A673 (cell line): Measurements from ENCODE around the gene GEMIN8. TPM values are rescaled to one million over a fixed set of nuclear protein-coding genes. Genes with fewer than 3 reads are reported as not detected.

Experiments used
- BruUV-seq: library from RNA; stranded (reverse); fragments of 400-500 nt; replicated peaks from 2 replicates; lab custom pipeline; 2021; lab: Mats Ljungman, UMichigan
- CTCF ChIA-PET: fragments of 300-600 bp; sonication (Branson Sonifier 250); formaldehyde crosslinking; loops from one replicate; lab custom pipeline; 2022; ENCODE audit warnings: antibody characterized with exemption; lab: Charles Lee
- POLR2A ChIA-PET: fragments of 300-600 bp; sonication (Branson Sonifier 250); formaldehyde crosslinking; loops from one replicate; lab custom pipeline; 2022; ENCODE audit warnings: antibody characterized with exemption; ENCODE audit not compliant: low non-redundant PET; lab: Charles Lee
- DNase-seq: peaks from one replicate; pipeline ENCODE4 v3.0.0-alpha.2; 2015; ENCODE audit warnings: low spot score
- H3K27ac ChIP-seq: fragments of 200-600 bp; sonication (generic); 2 replicates; pipeline ENCODE4 v1.5.1; 2016; ENCODE audit warnings: mixed run types, low read depth, mild to moderate bottlenecking, mixed read lengths, antibody characterized with exemption, low read length; ENCODE audit not compliant: poor library complexity, severe bottlenecking
- H3K27me3 ChIP-seq: fragments of 200-600 bp; sonication (generic); replicated peaks from 2 replicates; pipeline ENCODE4 v1.6.1; 2017; ENCODE audit warnings: mixed run types, low read depth, mild to moderate bottlenecking, mixed read lengths, antibody characterized with exemption, low read length; ENCODE audit not compliant: insufficient read depth, poor library complexity
- H3K36me3 ChIP-seq: fragments of 200-600 bp; sonication (generic); 2 replicates; pipeline ENCODE4 v1.6.1; 2016; ENCODE audit warnings: mixed run types, mild to moderate bottlenecking, mixed read lengths, antibody characterized with exemption, low read length; ENCODE audit not compliant: insufficient read depth, poor library complexity, severe bottlenecking
- H3K4me1 ChIP-seq: fragments of 200-600 bp; sonication (generic); 2 replicates; pipeline ENCODE4 v1.6.1; 2017; ENCODE audit warnings: mixed run types, mild to moderate bottlenecking, mixed read lengths, antibody characterized with exemption, low read length; ENCODE audit not compliant: insufficient read depth, poor library complexity, severe bottlenecking
- H3K4me3 ChIP-seq: fragments of 200-600 bp; sonication (generic); 2 replicates; pipeline ENCODE4 v1.5.1; 2016; ENCODE audit warnings: low read depth, mixed run types, mild to moderate bottlenecking, mixed read lengths, low read length; ENCODE audit not compliant: poor library complexity, severe bottlenecking
- H3K9me3 ChIP-seq: fragments of 200-600 bp; sonication (generic); 2 replicates; pipeline ENCODE4 v1.6.1; 2016; ENCODE audit warnings: mixed run types, low read depth, mild to moderate bottlenecking, mixed read lengths, antibody characterized with exemption, low read length; ENCODE audit not compliant: poor library complexity, severe bottlenecking
- CTCF ChIP-seq: fragments of 300-800, 200-600 bp; sonication (generic); conservative IDR thresholded peaks from 2 replicates; pipeline ENCODE4 v1.5.1; 2017; ENCODE audit warnings: low read depth, mild to moderate bottlenecking, antibody characterized with exemption, low read length, moderate library complexity, mixed read lengths
- EZH2 ChIP-seq: fragments of 200-600 bp; sonication (generic); IDR thresholded peaks from 2 replicates; pipeline ENCODE4 v1.6.1; 2017; ENCODE audit warnings: borderline replicate concordance, low read depth, mild to moderate bottlenecking, mixed read lengths, antibody characterized with exemption, low read length; ENCODE audit not compliant: poor library complexity, severe bottlenecking
- intact Hi-C: fragments of 100-400 bp; cut with micrococcal nuclease; formaldehyde crosslinking; loops from one replicate; pipeline ENCODE4 v1.10.0; 2022; ENCODE audit not compliant: unreplicated experiment
- total RNA-seq: library from RNA; stranded (reverse); gene quantifications from 2 replicates; pipeline ENCODE4 v1.2.3, GENCODE V29; 2021

Gene GEMIN8
- total RNA-seq, 1 experiment from 2014 or later: 9.2 TPM

GRCh38 chrX:14013054-14013453, 16.6 kb downstream of the GEMIN8 start:
- no peaks in the 10 kb centered on the region for H3K9me3 ChIP-seq
- no peak overlapping the region for H3K4me3 ChIP-seq
- H3K27me3 ChIP-seq: no peaks in the 10 kb centered on the region
- H3K4me1 ChIP-seq: no peaks in the 10 kb centered on the region
- intact Hi-C loops: no loop called here
- BruUV-seq: no TSS peak
- DNase-seq: no peak
- ChIA-PET CTCF (no interaction called here), POLR2A (no interaction called here)
- TF ChIP-seq CTCF (no peak), EZH2 (no peak)
- H3K27ac ChIP-seq: no peak overlapping the region
- H3K36me3 ChIP-seq: no peaks in the 10 kb centered on the region

DNA sequence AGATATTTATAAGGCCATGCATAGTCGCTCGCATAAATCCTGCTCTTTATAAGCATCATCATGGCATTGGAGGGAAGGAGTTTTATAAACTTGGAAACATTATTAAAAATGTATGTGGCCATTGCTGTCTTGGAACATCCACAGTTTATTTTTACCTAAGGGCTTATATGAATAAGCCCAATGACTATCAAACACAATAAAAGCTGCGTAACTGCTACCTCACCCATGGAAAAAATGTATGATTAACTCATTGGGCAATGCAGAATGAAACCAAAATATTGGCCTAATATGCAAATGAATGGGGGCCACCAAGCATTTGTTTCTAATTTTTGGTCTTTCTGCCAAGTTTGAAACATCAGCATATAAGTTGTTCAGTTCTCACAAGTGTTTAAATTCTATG, 19.1 kb downstream of the GEMIN8 start:
- Histone ChIP-seq H3K4me1 (no peaks in the 10 kb centered on the region), H3K9me3 (no peaks in the 10 kb centered on the region), H3K4me3 (no peak overlapping the region), H3K36me3 (no peaks in the 10 kb centered on the region), H3K27me3 (no peaks in the 10 kb centered on the region), H3K27ac (no peak overlapping the region)
- TF ChIP-seq EZH2 (no peak), CTCF (no peak)
- DNase-seq: no peak
- intact Hi-C loops: no loop called here
- ChIA-PET POLR2A (no interaction called here), CTCF (no interaction called here)
- BruUV-seq: no TSS peak

DNA sequence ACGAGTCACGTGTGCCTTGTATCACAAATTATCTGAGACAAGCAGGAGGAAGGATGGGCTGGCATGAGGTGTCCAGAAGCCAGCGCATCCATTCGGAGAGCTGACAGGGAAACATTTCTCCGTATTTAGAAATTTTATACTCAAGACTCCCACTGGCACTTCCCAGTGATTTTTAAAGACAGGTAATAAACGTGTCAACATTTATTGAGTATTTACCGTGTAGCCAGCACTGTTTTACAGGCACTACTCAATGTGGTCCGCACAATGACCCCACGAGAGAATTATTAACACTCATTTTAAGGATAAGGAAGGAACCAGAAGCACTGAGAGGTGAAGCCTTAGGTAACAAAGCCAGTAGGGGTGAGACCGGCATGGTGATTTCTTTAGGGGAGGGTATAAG, 23.2 kb downstream of the GEMIN8 start:
- DNase-seq: no peak
- intact Hi-C loops: no loop called here
- Histone ChIP-seq H3K27ac (no peak overlapping the region), H3K9me3 (no peaks in the 10 kb centered on the region), H3K4me3 (no peak overlapping the region), H3K27me3 (no peaks in the 10 kb centered on the region), H3K36me3 (no peaks in the 10 kb centered on the region), H3K4me1 (no peaks in the 10 kb centered on the region)
- TF ChIP-seq EZH2 (no peak), CTCF (no peak)
- BruUV-seq: no TSS peak
- ChIA-PET CTCF (no interaction called here), POLR2A (no interaction called here)
